A549 (cell line): ENCODE results near the gene ZBED4. TPM values are rescaled to one million over a fixed set of nuclear protein-coding genes. Genes with fewer than 3 reads are reported as not detected.

Source experiments
- ATAC-seq, 2 experiments: fragments of 200-7000 bp in 1 of 2; fragments of >200 bp in 1 of 2; cut with Nextera tagmentation in 1 of 2; cut with Tn5 transposase in 1 of 2; 3 replicates each; pipeline versions ENCODE4 v1.8.0 to v1.9.1; 2018 to 2020; ENCODE audit warnings: mild to moderate bottlenecking in 1 of 2, moderate library complexity in 1 of 2
- CTCF ChIA-PET: fragments of 300-600 bp; sonication (Branson Sonifier 250); formaldehyde crosslinking; extraction: SDS; loops from one replicate; lab custom pipeline; 2021; ENCODE audit warnings: antibody characterized with exemption, inconsistent platforms; lab: Yijun Ruan, JAX
- POLR2A ChIA-PET: fragments of 350-600 bp; formaldehyde crosslinking; extraction: SDS; loops from one replicate; lab custom pipeline; 2021; ENCODE audit warnings: antibody characterized with exemption, inconsistent platforms; lab: Yijun Ruan, JAX
- DNase-seq, 2 experiments: peaks; one replicate each; pipeline versions ENCODE4 v3.0.0 to v3.0.0-alpha.2; 2011 to 2016; ENCODE audit warnings: low read depth in 1 of 2, low spot score in 1 of 2
- FAIRE-seq: peaks from 2 replicates; lab custom pipeline; 2011; peaks lifted over from hg19 to GRCh38; lab: Jason Lieb, UNC
- H3K27ac ChIP-seq, 2 experiments: fragments of >200 bp; sonication (Bioruptor Twin); formaldehyde crosslinking; 3 replicates each; pipeline ENCODE4 v1.5.1; 2016 to 2017
- H3K4me1 ChIP-seq: fragments of >200 bp; sonication (Bioruptor Twin); formaldehyde crosslinking; 3 replicates; pipeline ENCODE4 v1.6.1; 2016
- H3K4me2 ChIP-seq: fragments of >200 bp; sonication (Bioruptor Twin); formaldehyde crosslinking; 3 replicates; pipeline ENCODE4 v1.6.1; 2016
- H3K4me3 ChIP-seq: fragments of >200 bp; sonication (Bioruptor Twin); formaldehyde crosslinking; 3 replicates; pipeline ENCODE4 v1.5.1; 2016
- H3K9me3 ChIP-seq: fragments of >200 bp; sonication (Bioruptor Twin); formaldehyde crosslinking; 3 replicates; pipeline ENCODE4 v1.6.1; 2016
- BHLHE40 ChIP-seq: IDR thresholded peaks from 2 replicates; pipeline ENCODE4 v1.6.1; 2012; ENCODE audit warnings: low read depth, low read length, inconsistent platforms
- CBX2 ChIP-seq: fragments of 200-600 bp; sonication (generic); IDR thresholded peaks from 2 replicates; pipeline ENCODE4 v1.6.1; 2016; ENCODE audit warnings: low read depth, mild to moderate bottlenecking, borderline replicate concordance
- CEBPB ChIP-seq, 2 experiments: fragments of >200 bp in 1 of 2; sonication (Bioruptor Twin) in 1 of 2; formaldehyde crosslinking in 1 of 2; IDR thresholded peaks; 2 replicates each; pipeline ENCODE4 v1.6.1; 2012 to 2016
- CHD2 ChIP-seq: fragments of 150-350 bp; IDR thresholded peaks from 2 replicates; pipeline ENCODE4 v1.6.1; 2014; ENCODE audit warnings: low read length; ENCODE audit not compliant: partially characterized antibody
- EHF ChIP-seq: fragments of 250-450 bp; sonication (Bioruptor Pico); IDR thresholded peaks from 2 replicates; pipeline ENCODE4 v1.5.0; 2020; ENCODE audit warnings: mild to moderate bottlenecking
- FOSL2 ChIP-seq, 2 experiments: fragments of 450-650 bp in 1 of 2; fragments of >200 bp in 1 of 2; sonication (Bioruptor Twin) in 1 of 2; formaldehyde crosslinking; IDR thresholded peaks; 2 replicates each; pipeline versions ENCODE4 v1.5.0 to v1.6.1; 2016 to 2020; ENCODE audit warnings: mild to moderate bottlenecking in 1 of 2, moderate library complexity in 1 of 2
- FOXS1 ChIP-seq: fragments of 250-450 bp; sonication (Bioruptor Pico); IDR thresholded peaks from 2 replicates; pipeline ENCODE4 v1.5.0; 2020; ENCODE audit warnings: mild to moderate bottlenecking, moderate library complexity
- GATA3 ChIP-seq: IDR thresholded peaks from 2 replicates; pipeline ENCODE4 v1.6.1; 2012; ENCODE audit warnings: borderline replicate concordance
- HOXB13 ChIP-seq: fragments of 250-450 bp; sonication (Bioruptor Pico); IDR thresholded peaks from 2 replicates; pipeline ENCODE4 v1.5.0; 2020; ENCODE audit warnings: low read depth, mild to moderate bottlenecking, moderate library complexity
- JUNB ChIP-seq: fragments of >200 bp; sonication (Bioruptor Twin); formaldehyde crosslinking; IDR thresholded peaks from 2 replicates; pipeline ENCODE4 v1.6.1; 2016
- MAFK ChIP-seq: fragments of 450-650 bp; IDR thresholded peaks from 2 replicates; pipeline ENCODE4 v1.6.1; 2014; ENCODE audit not compliant: partially characterized antibody
- MAZ ChIP-seq: fragments of 150-350 bp; IDR thresholded peaks from 2 replicates; pipeline ENCODE4 v1.6.1; 2014; ENCODE audit warnings: antibody characterized with exemption, low read depth, low read length, borderline replicate concordance
- NPAS2 ChIP-seq: fragments of 250-450 bp; sonication (Bioruptor Pico); IDR thresholded peaks from 2 replicates; pipeline ENCODE4 v1.8.0; 2022; ENCODE audit warnings: mild to moderate bottlenecking, moderate library complexity, borderline replicate concordance
- POLR2A ChIP-seq: IDR thresholded peaks from 2 replicates; pipeline ENCODE4 v1.6.1; 2012; ENCODE audit warnings: mild to moderate bottlenecking, low read length
- RAD21 ChIP-seq, 2 experiments: fragments of >200 bp in 1 of 2; sonication (Bioruptor Twin) in 1 of 2; formaldehyde crosslinking in 1 of 2; IDR thresholded peaks in 1 of 2; conservative IDR thresholded peaks in 1 of 2; 2 replicates in 1 of 2; 3 replicates in 1 of 2; pipeline ENCODE4 v1.6.1; 2012 to 2018; ENCODE audit warnings: inconsistent platforms in 1 of 2
- SMC3 ChIP-seq: fragments of >200 bp; sonication (Bioruptor Twin); formaldehyde crosslinking; IDR thresholded peaks from 3 replicates; pipeline ENCODE4 v1.6.1; 2018; ENCODE audit warnings: inconsistent platforms
- WGBS: methylation state at CpG from one replicate; pipeline ENCODE4 v1.1.6; 2017; ENCODE audit errors: missing lambda C conversion rate; 5-methylcytosine and 5-hydroxymethylcytosine counted together
- polyA plus RNA-seq, 4 experiments: library from polyadenylated mRNA; depleted of rRNA in 3 of 4; stranded (reverse); fragments of >200 nt; fragmentation: RNase III in 1 of 4; extraction: RNeasy Plus Mini Kit Qiagen cat#74134 plus additional on column Dnase treatment in 1 of 4; gene quantifications; 2 replicates in 3 of 4; 3 replicates in 1 of 4; pipeline ENCODE4 v1.2.3, GENCODE V29; 2011 to 2017
- TF ChIP-seq, protein P1 (sequence below): fragments of >200 bp; sonication (Bioruptor Twin); formaldehyde crosslinking; IDR thresholded peaks from 3 replicates; pipeline ENCODE4 v1.5.1; 2016
- TF ChIP-seq, protein P2 (sequence below): IDR thresholded peaks from 2 replicates; pipeline ENCODE4 v1.6.1; 2012; ENCODE audit warnings: low read depth, borderline replicate concordance
- TF ChIP-seq, protein P3 (sequence below): fragments of >200 bp; sonication (Bioruptor Twin); formaldehyde crosslinking; IDR thresholded peaks from 2 replicates; pipeline ENCODE4 v1.6.1; 2016

The ZBED4 gene
- polyA plus RNA-seq, 2 of the 4 experiments (the other 2 are of a cell fraction): 8.6 to 9.5 TPM

DNA sequence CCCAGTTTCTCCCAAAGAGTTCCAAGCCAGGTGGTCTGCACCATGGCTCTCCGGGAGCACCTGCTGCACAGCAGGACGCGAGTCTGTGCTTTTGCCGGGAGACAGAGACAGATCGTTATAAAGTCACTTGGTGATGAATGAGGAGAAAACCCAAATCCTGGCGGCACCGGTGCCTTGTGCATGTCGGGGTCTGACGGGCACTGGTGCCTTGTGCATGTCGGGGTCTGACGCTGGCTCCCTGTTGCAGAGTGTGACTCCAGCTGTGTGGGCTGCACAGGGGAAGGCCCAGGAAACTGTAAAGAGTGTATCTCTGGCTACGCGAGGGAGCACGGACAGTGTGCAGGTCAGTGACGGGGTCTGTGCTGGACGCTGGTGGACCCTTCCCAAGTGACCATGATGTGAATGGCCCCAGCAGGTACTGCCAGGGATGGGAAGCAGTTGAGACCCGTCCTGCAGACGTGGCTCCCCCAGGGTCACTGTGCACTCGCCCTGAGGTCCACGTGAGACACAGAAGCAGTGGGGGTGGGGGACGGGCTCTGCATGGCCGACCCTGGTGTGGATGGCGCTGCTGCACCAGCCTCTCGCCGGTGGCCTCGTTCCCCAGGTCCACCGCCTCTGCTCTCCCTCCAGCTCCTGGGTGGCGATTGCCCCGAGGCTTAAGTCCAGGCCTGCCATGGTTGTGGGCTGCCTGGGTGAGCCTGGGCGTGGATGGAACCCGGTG, 70.6 kb downstream of the ZBED4 start:
- CTCF ChIA-PET: interaction anchor here (0.6 to 3.5 kb wide), 3 partner anchors 35 to 106 kb away, joined by 3 to 15 read pairs (median 3); no protein-coding TSS in a partner anchor
- TF ChIP-seq EHF (CRISPR knock-in tag) (no peak), NPAS2 (no peak)
- TF ChIP-seq, protein P1, sequence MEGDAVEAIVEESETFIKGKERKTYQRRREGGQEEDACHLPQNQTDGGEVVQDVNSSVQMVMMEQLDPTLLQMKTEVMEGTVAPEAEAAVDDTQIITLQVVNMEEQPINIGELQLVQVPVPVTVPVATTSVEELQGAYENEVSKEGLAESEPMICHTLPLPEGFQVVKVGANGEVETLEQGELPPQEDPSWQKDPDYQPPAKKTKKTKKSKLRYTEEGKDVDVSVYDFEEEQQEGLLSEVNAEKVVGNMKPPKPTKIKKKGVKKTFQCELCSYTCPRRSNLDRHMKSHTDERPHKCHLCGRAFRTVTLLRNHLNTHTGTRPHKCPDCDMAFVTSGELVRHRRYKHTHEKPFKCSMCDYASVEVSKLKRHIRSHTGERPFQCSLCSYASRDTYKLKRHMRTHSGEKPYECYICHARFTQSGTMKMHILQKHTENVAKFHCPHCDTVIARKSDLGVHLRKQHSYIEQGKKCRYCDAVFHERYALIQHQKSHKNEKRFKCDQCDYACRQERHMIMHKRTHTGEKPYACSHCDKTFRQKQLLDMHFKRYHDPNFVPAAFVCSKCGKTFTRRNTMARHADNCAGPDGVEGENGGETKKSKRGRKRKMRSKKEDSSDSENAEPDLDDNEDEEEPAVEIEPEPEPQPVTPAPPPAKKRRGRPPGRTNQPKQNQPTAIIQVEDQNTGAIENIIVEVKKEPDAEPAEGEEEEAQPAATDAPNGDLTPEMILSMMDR: no peak

DNA sequence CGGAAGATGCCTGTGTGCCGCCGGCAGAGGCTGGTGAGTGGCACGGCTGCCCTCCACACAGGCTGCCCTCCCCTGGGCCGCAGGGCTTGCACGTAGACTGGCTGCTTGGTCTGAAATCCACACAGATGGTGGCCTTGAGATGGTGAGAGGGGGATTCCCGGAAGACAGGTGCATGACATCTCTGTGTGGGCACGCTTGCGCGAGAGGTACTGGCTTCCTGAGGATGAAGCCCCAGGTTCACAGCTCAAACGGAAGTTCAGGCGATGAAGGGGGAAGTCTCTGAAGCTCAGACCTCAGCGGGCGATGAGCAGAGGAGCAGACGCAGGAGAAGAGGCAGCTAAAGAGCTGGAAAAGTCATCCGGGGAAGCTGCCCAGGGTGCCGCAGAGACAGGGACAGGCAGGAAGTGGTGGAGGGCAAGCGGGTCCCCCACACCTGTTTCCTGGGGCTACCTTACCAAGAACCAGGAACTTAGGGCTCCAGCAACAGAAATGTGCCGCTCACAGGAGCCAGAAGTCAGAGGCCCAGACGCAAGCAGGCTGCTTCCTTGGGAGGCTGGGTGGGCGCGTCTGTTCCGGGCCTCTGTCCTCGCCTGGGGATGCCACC, 72.0 kb downstream of the ZBED4 start:
- ChIA-PET CTCF (interaction anchor here (0.9 to 3.5 kb wide), 2 partner anchors 104 to 106 kb away, joined by 4 to 15 read pairs; no protein-coding TSS in a partner anchor), POLR2A (no interaction called here)
- WGBS: 88% methylated on average over 21 of the region's 24 CpGs
- Histone ChIP-seq H3K4me1 (0 out of 3 replicates have a peak, but pooled peaks cover 3% of the 10 kb centered on the region), H3K4me2 (no peak overlapping the region), H3K9me3 (no peaks in the 10 kb centered on the region), H3K27ac (no peak overlapping the region), H3K4me3 (no peak overlapping the region)
- DNase-seq: no peak
- TF ChIP-seq MAZ: no peak
- TF ChIP-seq, protein P2, sequence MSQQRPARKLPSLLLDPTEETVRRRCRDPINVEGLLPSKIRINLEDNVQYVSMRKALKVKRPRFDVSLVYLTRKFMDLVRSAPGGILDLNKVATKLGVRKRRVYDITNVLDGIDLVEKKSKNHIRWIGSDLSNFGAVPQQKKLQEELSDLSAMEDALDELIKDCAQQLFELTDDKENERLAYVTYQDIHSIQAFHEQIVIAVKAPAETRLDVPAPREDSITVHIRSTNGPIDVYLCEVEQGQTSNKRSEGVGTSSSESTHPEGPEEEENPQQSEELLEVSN: no peak
- no peak for TF ChIP-seq SMC3
- TF ChIP-seq, protein P1: no peak
- no peak for TF ChIP-seq POLR2A
- TF ChIP-seq BHLHE40: no peak
- TF ChIP-seq CEBPB (IDR thresholded peaks at IDR 0.05): no peak
- no peak for TF ChIP-seq RAD21 (conservative IDR thresholded peaks at IDR 0.05 in 1 of 2, IDR thresholded peaks at IDR 0.05 in 1 of 2)
- no peak for TF ChIP-seq EHF (CRISPR knock-in tag)
- no peak for TF ChIP-seq CBX2
- no peak for TF ChIP-seq JUNB
- no peak for TF ChIP-seq GATA3
- TF ChIP-seq FOXS1 (CRISPR knock-in tag): no peak
- TF ChIP-seq MAFK: no peak
- no peak for TF ChIP-seq CHD2
- TF ChIP-seq, protein P3, sequence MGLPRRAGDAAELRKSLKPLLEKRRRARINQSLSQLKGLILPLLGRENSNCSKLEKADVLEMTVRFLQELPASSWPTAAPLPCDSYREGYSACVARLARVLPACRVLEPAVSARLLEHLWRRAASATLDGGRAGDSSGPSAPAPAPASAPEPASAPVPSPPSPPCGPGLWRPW: no peak
- TF ChIP-seq FOSL2 (IDR thresholded peaks at IDR 0.05): no peak
- TF ChIP-seq FOSL2 (CRISPR knock-in tag; IDR thresholded peaks at IDR 0.05): no peak
- TF ChIP-seq HOXB13: no peak
- ATAC-seq: no peak
- no peak for FAIRE-seq

More for the DNA sequence above, 70.6 kb downstream of the ZBED4 start:
- Histone ChIP-seq H3K4me3 (no peak overlapping the region), H3K9me3 (no peaks in the 10 kb centered on the region), H3K4me2 (no peak overlapping the region), H3K27ac (no peak overlapping the region), H3K4me1 (peaks cover 2% of the 10 kb centered on the region; the same call in 1 of the 3 replicates)
- POLR2A ChIA-PET: no interaction called here
- no peak for ATAC-seq
- FAIRE-seq: no peak
- no peak for DNase-seq
- 100% methylated on average over 12 of the region's 31 CpGs for WGBS
